HG02938 (cell line): ENCODE results near the gene IL15RA.
"Not testable (repeated sequence)": the region's sequence is repeated elsewhere in the genome, so short reads cannot be mapped to it uniquely, and the experiment has no call there.

Source experiments
- ATAC-seq: cut with Tn5 transposase; IDR thresholded peaks from one replicate; pipeline ENCODE4 v1.9.1; 2021; ENCODE audit warnings: mild to moderate bottlenecking, moderate library complexity; ENCODE audit not compliant: unreplicated experiment

Gene IL15RA

DNA sequence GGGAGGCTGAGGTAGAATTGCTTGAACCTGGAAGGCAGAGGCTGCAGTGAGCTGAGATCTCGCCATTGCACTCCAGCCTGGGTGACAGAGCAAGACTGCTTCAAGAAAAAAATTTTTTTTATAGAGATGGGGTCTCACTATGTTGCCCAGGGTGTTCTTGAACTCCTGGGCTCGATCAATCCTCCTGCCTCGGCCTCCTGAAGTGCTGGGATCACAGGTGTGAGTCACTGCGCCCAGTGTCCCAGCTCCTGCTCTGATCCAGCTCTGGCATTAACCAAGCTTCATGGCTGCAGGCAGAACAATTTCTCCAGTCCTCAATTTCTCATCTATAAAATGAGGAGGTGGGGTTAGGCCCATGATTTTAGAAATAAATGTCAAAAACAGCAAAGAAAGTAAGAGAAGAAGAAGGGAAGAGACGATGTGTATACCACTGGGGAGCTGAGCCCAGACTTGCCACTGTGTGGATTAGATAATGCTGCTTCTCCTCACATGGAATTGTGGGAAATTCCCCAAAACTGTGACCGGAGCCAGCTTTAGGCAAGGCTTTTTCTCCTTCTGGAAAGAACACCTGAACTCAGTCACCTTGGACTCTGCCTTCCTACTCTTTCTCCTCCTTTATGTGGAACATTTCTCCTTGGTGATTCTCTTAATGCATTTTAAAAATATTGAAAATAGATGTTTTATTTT lies 25.5 kb downstream of the IL15RA start:
- no peak for ATAC-seq

DNA sequence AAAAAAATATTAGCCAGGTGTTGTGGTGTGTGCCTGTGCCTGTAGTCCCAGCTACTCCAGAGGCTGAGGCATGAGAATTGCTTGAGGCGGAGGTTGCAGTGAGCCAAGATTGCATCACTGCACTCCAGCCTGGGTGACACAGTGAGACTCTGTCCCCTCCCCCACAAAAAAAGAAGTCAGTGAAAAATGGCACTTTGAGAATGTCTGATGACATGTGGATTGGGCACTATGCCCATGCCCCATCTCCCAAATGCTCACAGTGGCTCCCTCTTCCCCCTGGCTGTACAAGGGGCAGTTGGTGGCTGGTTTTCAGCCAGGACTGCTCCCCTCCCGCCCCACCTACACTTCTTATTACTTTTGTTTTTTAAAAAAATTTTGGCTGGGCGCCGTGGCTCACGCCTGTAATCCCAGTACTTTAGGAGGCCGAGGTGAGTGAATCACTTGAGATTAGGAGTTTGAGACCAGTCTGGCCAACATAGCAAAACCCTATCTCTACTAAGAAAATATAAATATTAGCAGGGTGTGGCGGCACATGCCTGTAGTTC lies 26.1 kb downstream of the IL15RA start:
- ATAC-seq: no peak

DNA sequence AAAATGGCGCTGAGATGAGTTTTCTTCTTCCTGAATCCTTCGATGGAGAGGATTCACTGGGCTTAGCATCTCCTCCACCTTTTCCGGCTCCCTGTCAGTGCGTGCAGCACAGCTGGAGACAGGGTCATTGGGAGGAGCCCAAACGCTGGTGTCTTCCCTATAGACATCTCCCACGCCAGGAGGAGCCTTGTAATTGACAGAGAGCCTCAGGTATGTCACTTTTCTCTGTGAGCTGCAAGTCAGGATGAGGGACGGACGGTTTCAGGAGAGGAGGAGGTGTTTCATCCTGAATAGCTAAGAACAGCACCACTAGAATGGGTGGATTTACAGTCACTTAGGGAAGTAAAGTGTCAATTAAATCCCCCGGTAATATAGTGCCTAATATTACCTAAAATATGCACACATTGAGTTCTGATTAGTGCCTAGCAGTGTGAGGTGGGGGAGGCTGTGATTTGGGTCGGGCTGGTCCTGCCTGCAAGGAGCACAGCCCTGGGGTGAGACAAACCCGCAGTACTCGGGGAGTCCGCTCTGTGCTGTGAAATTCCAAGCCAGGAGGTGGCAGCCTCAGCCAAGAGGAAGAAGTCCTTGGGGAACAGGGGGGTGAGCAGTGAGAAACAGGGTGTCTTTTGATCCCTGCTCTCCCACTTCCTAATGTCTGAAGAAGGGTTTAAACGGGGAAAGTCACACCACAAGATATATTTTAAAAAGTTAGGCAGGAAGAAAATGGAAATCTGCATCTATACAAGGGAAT lies 28.2 kb downstream of the IL15RA start:
- no peak for ATAC-seq

DNA sequence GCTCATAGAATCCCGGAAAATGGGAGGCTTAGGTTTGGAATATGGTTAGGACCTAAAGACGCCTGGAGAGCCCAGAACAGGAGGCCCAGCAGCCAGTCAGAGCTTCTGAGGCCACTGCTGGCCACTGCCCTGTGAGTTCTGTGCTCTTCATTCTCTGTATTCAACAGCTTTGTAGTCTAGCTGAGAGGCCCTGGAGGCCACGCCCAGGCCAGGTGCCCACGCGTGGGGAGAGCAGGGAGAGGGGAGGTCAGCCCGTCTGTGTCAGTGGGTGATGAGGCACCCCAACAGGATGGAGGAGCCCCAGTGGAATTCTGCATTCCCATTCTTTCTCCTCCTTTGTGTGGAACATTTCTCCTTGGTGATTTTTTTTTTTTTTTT lies 29.1 kb downstream of the IL15RA start:
- no peak for ATAC-seq

DNA sequence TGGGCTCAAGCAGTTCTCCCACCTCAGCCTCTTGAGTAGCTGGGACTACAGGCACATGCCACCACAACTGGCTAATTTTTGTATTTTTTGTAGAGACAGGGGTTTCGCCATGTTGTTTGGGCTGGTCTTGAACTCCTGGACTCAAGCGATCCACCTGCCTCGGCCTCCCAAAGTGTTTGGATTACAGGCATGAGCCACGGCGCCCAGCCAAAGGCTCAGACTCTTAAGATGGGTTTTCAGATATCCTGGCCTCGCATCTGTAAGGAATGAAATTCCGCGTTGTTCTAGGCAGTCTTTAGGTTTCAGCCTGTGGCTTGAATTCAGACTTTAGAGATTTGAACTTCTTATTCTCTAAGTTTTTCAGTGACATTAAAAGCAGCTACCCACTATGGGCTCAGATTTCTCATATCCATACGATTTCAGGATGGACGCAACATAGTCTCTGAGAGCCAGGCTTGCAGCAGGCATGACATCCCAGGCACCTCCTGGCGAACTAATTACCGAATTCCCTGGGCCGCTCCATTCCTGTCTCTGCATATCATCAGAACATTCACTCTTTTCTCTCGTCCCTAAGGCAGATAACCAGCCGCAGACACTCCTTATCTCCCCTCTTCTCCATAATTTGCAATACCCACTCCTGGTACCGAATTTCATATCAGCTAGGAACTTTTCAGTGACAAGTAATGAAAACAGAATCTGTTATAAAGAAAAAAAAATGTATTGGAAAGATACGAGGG lies 29.7 kb downstream of the IL15RA start:
- no peak for ATAC-seq

DNA sequence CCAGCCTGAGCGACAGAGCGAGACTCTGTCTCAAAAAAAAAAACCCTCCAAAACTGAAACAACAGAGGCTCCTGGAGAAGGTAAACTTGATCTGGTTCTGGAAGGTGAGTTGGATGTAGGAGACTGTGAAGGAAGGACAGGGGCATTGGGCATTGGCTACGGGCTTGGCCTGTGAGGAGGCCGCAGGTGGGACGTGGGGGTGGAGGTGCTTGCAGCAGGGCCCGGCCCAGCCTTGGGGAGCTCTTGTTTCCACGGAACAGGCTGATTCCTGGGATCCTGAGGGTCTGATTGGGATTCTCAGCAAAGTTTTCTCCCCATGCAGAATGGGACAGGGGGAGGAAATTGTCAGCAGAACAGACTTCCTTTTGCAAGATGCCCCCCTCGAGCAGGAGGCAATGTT lies 30.6 kb downstream of the IL15RA start:
- no peak for ATAC-seq

DNA sequence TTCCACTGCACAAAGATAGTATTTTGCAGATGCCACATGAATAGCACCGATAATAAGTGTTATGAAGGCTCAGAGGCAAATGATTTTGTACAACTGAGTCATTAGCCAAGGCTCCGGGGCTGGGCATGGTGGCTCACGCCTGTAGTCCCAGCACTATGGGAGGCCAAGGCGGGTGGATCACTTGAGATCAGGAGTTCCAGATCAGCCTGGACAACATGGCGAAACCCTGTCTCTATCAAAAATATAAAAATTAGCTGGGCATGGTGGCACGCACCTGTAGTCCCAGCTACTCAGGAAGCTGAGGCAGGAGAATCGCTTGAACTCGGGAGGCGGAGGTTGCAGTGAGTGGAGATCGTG lies 30.9 kb downstream of the IL15RA start:
- not testable (repeated sequence) for ATAC-seq

DNA sequence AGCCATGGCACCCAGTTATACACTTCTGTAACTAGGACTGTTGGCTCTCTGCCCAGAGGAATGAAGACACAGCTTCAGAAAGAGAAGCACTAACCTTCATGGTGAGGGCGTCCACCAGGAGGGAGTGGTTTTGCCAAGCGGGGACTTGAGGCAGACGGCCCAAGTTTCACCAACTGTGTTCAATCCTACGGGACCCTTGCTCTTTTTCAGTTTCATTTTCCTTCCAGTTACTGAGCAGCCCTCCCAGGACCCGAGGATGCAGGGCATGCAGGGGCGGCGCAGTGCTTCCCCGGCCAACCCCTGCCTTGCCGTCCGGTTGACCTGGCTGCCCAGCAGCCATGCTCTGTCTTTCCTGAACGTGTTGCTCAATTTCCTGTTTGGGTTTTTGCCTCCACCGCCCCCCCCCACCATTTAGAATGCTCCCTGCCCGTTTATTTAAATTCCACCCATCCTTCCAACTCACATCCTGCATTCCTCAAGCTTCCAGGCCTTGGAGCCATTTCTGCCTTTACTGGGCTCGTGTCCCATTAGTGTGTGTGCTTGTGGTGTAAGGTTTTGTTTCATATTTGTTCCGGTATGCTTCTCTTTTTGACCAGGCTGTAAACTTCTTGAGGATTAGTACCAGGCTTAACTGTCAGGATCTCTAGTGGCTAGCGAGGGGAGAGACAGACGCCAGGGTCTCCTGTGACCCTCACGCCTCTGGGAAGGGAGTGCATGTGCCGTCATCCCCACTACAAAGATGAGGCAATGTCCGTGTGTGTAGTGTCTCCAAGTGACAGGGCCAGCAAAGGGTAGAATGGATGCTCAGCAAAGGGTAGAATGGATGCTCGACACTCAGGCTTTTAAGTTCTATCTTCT lies 31.6 kb downstream of the IL15RA start:
- no peak for ATAC-seq

DNA sequence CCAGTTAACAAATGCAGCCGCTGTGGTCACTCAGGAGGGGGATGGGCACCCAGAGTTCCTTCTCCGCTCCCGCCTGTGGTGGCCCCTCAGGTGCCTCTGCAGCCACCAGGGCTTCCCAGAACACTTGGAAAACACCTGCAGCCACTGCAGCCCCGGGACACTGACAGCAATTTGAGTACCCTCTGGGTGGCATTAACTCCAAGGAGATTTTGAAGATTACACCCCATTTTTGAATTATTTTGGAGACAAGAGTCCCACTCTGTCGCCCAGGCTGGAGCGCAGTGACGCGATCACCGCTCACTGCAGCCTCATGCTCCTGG lies 32.2 kb downstream of the IL15RA start:
- no peak for ATAC-seq

DNA sequence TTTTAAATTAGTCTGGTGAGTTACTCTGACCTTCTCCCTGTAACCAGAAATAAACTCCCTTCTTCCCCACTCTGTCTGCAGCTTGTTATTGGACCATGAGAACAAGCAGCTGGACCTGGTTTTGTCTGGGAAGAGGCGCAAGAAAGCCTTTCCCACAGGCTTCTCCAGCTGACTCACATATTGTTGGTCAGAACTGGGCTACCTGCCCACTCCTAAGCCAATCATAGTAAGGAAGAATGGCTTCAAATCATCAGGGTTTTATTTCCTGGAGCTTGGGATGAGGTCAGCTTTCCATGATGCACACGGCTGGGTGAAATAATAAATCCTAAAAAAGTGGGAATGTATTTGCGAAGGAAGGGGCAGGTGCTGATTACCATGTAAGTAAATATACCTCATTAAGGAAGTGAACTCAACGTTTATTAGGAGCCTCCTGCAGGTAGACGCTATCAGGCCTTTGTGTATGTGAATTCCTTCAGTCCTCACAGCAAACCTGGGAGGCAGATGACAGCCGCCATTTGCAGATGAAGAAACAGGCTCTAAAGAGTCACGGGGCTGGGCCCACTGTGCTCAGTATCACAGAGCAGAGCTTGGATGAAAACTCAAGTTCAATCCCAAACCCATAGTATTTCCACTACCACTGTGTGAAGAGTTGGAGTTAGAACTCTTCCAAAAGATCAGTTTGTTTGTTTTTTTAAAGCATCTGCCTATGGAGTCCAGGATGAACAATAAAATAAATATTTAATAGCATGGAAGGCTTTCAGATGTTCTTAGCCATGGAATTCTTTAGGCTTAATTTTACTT lies 32.8 kb downstream of the IL15RA start:
- ATAC-seq: no peak

DNA sequence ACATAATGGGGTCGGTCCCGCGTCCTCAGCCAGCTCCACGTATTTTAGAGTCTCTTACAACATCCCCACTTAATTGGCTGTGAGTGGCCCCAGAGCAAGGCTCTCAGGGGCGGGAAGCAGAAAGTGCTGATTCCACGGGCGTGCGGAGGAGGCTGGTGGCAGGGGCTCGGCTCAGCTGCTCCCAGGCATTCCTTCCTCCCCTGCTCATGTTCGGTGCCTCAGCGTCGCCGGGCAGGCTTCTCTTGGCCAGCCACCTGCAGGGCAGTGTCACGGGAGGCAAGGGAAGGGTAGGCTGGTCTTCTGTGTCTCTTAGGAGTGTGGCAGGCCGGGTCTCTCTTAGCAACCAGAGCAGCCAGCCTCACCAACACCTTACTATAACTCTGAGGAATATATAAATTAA lies 33.8 kb downstream of the IL15RA start:
- ATAC-seq: no peak

DNA sequence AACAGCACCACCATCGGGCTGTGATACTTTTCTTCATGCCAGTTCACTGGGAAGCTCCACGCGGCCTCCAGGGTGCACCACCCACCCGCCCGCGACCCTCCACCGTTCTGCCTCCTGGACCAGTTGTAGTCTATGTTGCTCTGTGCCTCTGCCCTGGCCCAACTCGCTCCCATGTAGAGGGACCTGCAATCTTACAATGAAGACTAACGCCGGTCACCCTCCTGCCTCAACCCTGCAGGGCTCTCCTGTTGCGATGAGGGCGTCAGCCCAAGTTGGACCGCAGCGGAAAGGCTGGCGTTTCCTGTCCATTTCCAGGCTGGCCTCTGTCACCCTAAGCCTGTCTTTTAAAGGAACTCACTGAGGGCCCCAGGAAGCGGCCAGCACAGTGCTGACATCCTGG lies 34.9 kb downstream of the IL15RA start:
- no peak for ATAC-seq

DNA sequence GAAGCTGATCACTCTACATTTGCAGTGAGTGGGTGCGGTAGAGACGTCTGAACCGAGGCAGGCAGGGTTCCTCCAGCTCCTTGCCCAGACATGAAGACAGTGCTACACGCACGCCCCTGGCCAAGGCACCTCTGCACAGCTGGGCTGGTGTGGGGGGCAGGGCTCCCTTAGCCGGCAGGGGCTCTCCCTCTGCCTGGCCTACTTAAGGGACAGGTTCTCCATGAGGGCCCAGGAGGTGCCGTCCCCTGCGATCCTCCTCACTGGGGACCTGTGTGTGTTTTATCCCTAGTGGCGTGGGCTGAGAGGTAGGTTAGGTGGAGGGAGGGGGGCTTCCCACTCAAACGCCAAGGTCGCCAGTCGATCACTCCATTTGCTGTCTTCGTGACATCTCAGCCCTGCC lies 35.3 kb downstream of the IL15RA start:
- no peak for ATAC-seq

DNA sequence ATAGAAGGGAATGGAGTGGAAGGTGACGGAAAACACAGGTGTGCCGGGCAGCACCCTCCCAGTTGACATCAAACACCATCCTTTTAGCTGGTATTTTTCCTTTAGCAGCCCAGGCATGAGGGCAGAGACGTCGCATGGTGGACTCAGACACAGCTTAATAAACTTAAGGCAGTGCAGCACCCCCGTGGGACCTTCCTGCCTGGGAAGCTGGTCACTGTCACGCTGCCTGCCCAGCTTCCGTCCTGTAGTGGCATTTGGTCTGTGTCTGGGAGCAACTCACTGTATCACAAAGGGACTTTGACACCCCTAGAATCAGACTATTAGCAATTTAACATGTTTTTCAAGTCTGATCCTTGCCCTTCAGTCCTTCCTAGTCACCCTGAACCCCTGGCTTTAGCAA lies 35.8 kb downstream of the IL15RA start:
- no peak for ATAC-seq

DNA sequence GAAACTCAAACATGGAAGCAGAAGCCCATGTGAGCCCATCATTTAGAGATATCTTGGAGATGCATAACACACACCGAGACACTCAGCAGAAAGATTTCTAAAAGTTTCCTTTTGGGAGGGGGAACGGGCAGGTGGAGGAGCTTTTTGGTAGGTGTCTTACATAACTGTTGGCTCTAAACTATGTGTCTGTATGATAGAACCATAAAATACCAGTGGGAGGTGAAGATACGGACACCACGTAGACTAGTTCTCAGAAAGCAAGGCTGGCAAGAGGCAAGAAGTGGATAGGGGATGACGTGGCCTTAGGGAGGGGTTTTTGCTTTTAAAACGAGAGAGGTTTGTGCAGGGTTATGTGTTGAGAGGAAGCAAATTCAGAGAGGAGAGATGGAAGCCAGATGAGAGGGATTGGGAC lies 36.5 kb downstream of the IL15RA start:
- no peak for ATAC-seq

DNA sequence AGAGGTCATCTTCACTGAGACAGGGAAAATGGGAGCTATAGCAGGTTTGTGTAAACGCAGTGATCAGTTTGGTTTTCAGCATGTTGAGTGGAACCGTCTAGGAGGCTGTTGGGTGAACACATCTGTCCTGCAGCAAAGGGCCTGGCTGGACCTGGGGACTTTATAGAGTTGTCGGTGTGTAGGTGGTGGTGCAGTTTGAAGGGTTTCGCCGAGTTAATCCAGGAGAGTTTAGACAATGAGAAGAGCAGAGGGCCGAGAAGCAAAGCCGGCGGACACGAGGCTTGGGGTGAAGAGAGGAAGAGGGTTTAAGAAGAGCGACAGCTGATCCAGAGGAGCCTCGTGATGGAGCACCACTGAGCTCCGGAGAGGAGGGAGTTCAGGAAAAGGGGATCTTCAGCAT lies 39.1 kb downstream of the IL15RA start:
- no peak for ATAC-seq

DNA sequence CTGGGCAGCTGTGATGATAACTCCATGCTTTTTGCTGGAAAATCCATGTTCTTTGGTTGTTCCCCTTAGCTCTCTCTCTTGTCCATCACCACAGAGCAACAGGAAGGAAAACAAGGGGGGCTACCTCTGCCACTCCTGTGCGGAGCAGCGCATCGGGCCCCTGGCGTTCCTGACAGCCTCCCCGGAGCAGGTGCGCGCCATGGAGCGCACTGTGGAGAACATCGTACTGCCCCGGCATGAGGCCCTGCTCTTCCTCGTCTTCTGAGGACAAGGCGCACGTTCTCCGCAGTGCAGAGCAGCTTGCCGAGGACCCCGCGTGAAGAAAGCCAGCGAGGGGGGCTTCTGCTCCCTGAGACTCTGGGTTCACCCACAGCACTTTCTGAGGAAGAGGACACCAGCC lies 40.3 kb downstream of the IL15RA start:
- no peak for ATAC-seq

DNA sequence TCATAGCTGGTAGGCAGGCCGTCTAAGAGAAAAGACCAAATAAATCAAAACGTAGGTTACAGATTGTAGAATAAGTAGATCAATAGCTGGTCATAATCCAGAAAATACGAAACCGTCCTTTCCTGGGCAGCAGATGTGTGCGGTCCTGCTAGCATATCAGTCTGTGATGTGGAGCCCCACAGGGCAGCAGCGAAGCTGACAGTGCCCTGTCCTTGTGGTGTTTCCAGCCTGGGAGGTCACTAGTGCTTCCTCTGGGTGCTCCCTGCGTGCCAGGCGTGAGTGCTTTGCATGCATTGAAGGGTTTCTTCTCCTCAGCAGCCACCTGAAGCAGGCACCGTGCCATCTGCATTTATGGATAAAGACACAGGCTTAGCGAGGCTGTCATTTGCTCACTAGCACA lies 41.7 kb downstream of the IL15RA start:
- ATAC-seq: no peak

DNA sequence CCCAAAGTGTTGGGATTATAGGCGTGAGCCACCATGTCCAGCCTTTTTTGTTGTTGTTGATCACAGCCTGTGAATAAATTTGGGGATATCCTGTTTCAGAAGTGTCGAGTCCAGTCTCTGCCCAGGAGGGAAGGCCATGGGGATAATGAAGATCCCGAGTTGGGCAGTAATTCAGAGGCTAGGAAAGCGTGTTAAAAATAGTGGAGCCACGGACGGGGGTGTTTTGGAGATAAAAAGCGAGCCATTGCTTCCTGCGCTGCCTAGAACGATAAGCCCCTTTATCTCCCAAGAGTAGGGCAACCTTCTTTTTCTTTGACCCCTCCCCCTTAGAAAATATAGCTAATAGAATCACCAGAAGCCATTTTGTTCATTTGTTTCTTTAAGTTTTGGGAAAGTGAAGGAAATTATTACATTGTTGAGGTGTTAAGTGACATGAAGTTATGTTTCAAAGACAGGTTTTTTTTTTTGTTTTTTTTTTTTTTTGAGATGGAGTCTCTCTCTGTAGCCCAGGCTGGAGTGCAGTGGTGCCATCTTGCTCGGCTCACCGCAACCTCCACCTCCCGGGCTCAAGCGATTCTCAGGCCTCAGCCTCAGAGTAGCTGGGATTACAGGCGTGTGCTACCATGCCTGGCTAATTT lies 43.3 kb downstream of the IL15RA start:
- no peak for ATAC-seq

DNA sequence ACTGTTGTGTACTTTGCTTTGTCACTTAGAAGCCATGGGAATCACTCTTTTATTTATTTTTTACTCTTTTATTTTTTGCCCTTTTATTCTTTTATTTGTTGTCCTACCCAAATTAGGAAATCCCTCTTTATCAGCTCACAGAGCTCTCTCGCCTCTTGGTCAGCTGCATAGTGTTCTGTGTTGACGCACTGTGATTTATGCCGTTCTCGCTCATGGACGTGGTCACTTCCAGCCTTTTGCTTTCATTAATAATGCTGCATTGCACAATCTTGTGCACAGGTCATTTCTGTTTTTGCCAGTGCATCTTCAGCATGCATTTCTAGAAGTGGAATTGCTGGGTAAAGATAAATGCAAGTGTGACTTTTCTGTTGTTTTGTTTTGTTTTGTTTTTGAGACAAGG lies 45.0 kb downstream of the IL15RA start:
- no peak for ATAC-seq
